ENCODE data around the gene PTCRA. TPM values are rescaled to one million over a fixed set of nuclear protein-coding genes. Genes with fewer than 3 reads are reported as not detected.

The PTCRA gene
- total and polyA plus RNA-seq, 10 donors, result 1.1 to 15.5 (median 4.6) TPM

- no peak for TF ChIP-seq POLR2A (IDR thresholded peaks at IDR 0.05)
- TF ChIP-seq, protein P1, sequence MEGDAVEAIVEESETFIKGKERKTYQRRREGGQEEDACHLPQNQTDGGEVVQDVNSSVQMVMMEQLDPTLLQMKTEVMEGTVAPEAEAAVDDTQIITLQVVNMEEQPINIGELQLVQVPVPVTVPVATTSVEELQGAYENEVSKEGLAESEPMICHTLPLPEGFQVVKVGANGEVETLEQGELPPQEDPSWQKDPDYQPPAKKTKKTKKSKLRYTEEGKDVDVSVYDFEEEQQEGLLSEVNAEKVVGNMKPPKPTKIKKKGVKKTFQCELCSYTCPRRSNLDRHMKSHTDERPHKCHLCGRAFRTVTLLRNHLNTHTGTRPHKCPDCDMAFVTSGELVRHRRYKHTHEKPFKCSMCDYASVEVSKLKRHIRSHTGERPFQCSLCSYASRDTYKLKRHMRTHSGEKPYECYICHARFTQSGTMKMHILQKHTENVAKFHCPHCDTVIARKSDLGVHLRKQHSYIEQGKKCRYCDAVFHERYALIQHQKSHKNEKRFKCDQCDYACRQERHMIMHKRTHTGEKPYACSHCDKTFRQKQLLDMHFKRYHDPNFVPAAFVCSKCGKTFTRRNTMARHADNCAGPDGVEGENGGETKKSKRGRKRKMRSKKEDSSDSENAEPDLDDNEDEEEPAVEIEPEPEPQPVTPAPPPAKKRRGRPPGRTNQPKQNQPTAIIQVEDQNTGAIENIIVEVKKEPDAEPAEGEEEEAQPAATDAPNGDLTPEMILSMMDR (IDR thresholded peaks at IDR 0.05 in 8 of 11, conservative IDR thresholded peaks at IDR 0.05 in 3 of 11), result no peak
- no peak for TF ChIP-seq POLR2AphosphoS5 (IDR thresholded peaks at IDR 0.05)
- H3K9me3 ChIP-seq, result no peaks in the 10 kb centered on the region
- 94 to 97% (median 96%) methylated on average over 3 to 4 of the region's 4 CpGs for WGBS, 5 donors
Observed at GRCh38 chr6:42969934-42970333, 54.1 kb downstream of the PTCRA start.

DNA sequence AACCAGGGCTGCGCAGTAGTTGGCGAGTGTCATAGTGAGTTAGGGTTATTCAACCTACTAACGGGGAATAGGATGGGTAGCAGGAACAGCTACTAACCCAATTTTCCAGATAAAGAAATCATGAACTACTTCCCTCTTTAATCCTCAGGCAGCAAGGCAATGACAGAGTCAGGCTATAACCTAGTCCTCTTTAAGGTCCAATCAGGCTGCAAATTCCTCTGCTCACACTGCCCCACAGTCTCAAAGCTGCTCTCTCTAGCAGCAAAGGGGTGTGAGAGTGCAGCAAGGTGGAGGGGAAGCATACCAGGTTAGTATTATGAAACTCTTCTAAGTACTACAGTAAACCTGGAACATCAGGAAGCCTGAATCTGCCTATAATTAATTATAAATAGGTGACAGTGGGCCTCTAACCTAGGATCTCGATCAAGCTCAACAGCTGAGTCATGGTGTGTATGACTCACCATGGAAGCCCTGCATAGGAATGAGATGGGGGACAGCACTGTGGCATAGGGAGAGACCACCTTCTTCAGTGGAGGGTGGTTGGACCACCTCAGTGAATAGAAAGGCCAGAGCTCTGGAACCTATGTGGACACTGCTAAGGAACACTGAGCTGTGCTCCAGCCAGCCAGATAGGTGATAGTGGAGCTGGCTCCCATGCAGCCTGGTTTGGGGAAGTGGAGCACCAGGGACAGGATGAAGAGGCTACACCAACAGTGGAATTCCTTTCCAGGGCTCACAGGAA, 55.2 kb downstream of the PTCRA start:
- intact Hi-C loops (cut with DNase I; ENCODE audit: low total_unique reads), result no loop called here

More at GRCh38 chr6:42969934-42970333, 54.1 kb downstream of the PTCRA start:
- Histone ChIP-seq H3K27ac (no peak overlapping the region), H3K4me1 (peaks cover 0 to 12% (median 1%) of the 10 kb centered on the region in 6 donors), H3K36me3 (peaks cover 0 to 98% (median 42%) of the 10 kb centered on the region in 6 donors), H3K27me3 (replicated peaks in 1 of 7) (no peaks in the 10 kb centered on the region), H3K4me3 (no peak overlapping the region)
- intact Hi-C loops (cut with DNase I; ENCODE audit: low total_unique reads), result no loop called here
- no peak for DNase-seq

GRCh38 chr6:42971746-42972327, 56.0 kb downstream of the PTCRA start:
- TF ChIP-seq POLR2AphosphoS5 (IDR thresholded peaks at IDR 0.05) (no peak), POLR2A (IDR thresholded peaks at IDR 0.05) (no peak)
- peaks cover 0 to 83% (median 26%) of the 10 kb centered on the region in 6 donors for H3K36me3 ChIP-seq
- peaks cover 3 to 31% (median 14%) of the 10 kb centered on the region in 6 donors for H3K4me1 ChIP-seq
- no peaks in the 10 kb centered on the region for H3K27me3 ChIP-seq (replicated peaks in 1 of 7)
- no peak overlapping the region for H3K27ac ChIP-seq
- 81 to 93% (median 82%) methylated on average over 3 of the region's 3 CpGs for WGBS, 5 donors
- no peak for DNase-seq
- no peak overlapping the region for H3K4me3 ChIP-seq
- intact Hi-C loops (cut with DNase I; ENCODE audit: low total_unique reads), result no loop called here
- H3K9me3 ChIP-seq, result no peaks in the 10 kb centered on the region

More for the DNA sequence above, 55.2 kb downstream of the PTCRA start:
- Histone ChIP-seq H3K36me3 (peaks cover 0 to 91% (median 33%) of the 10 kb centered on the region in 6 donors), H3K9me3 (no peaks in the 10 kb centered on the region), H3K27ac (no peak overlapping the region), H3K4me3 (no peak overlapping the region), H3K27me3 (replicated peaks in 1 of 7) (no peaks in the 10 kb centered on the region), H3K4me1 (peaks cover 0 to 24% (median 7%) of the 10 kb centered on the region in 6 donors)
- TF ChIP-seq, protein P1 (IDR thresholded peaks at IDR 0.05 in 8 of 11, conservative IDR thresholded peaks at IDR 0.05 in 3 of 11), result no peak
- TF ChIP-seq POLR2AphosphoS5 (IDR thresholded peaks at IDR 0.05), result no peak
- no peak for TF ChIP-seq POLR2A (IDR thresholded peaks at IDR 0.05)
- WGBS, 5 donors, result 62 to 80% (median 72%) methylated on average over 4 of the region's 4 CpGs
- DNase-seq, result no peak

DNA sequence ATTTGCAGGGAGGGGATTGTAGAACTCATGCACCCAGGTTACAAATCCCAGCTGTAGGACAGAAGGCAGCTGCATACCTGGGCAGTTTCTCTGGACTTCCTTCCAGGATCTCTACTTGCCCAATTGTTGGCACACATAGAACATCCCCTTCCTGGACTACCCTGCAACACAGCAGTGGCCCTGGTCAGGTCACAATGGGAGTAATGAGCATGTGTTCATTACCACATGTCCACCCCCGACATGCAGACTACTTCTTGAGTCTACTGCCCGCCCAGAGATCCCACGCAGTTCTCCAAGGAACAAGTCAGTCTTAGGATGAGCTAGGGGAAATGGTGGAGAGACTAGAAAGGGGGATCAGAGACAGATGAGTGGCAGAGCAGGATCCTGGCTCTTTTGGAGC, 58.1 kb downstream of the PTCRA start:
- H3K4me3 ChIP-seq, result no peak overlapping the region
- no peaks in the 10 kb centered on the region for H3K9me3 ChIP-seq
- H3K36me3 ChIP-seq, result peaks cover 0 to 62% (median 13%) of the 10 kb centered on the region in 6 donors
- H3K4me1 ChIP-seq, result peaks cover 17 to 49% (median 30%) of the 10 kb centered on the region in 6 donors
- intact Hi-C loops (cut with DNase I; ENCODE audit: low total_unique reads), result no loop called here
- H3K27ac ChIP-seq, result peak overlapping the region in 1 of 8 donors; percentile 6
- no peak for TF ChIP-seq POLR2A (IDR thresholded peaks at IDR 0.05)
- no peak for TF ChIP-seq POLR2AphosphoS5 (IDR thresholded peaks at IDR 0.05)
- TF ChIP-seq, protein P1 (IDR thresholded peaks at IDR 0.05 in 8 of 11, conservative IDR thresholded peaks at IDR 0.05 in 3 of 11), result no peak
- no peaks in the 10 kb centered on the region for H3K27me3 ChIP-seq (replicated peaks in 1 of 7)
- 64 to 93% (median 76%) methylated on average over 3 of the region's 3 CpGs for WGBS, 5 donors
- no peak for DNase-seq
